Activated CD4-positive, alpha-beta T cell treated with anti-CD3 and anti-CD28 coated beads, Interleukin-2, amount 10 ng/mL, durations not matched to agents 24 days and 14 days (primary cell): Measurements from ENCODE around the gene SCAF11. TPM values are rescaled to one million over a fixed set of nuclear protein-coding genes. Genes with fewer than 3 reads are reported as not detected.

Source experiments
- DNase-seq: peaks from one replicate; pipeline ENCODE4 v3.0.0; 2022
- H3K27ac Mint-ChIP-seq: one replicate; pipeline ENCODE4 v1.8.0; 2022; ENCODE audit warnings: mild to moderate bottlenecking, mixed read lengths
- H3K27me3 Mint-ChIP-seq: one replicate; pipeline ENCODE4 v1.8.0; 2022; ENCODE audit warnings: mixed read lengths
- H3K36me3 Mint-ChIP-seq: one replicate; pipeline ENCODE4 v1.8.0; 2022; ENCODE audit warnings: low read depth, mild to moderate bottlenecking, mixed read lengths
- H3K4me1 Mint-ChIP-seq: one replicate; pipeline ENCODE4 v1.8.0; 2021; ENCODE audit warnings: mixed read lengths
- H3K4me3 Mint-ChIP-seq: one replicate; pipeline ENCODE4 v1.8.0; 2022; ENCODE audit warnings: mild to moderate bottlenecking, moderate library complexity, mixed read lengths
- H3K9me3 Mint-ChIP-seq: one replicate; pipeline ENCODE4 v1.8.0; 2021; ENCODE audit warnings: mixed read lengths
- intact Hi-C: fragments of 100-400 bp; cut with micrococcal nuclease; formaldehyde crosslinking; loops from one replicate; pipeline ENCODE4 v1.15.1; 2023
- total RNA-seq: library from RNA; stranded (reverse); gene quantifications from 2 replicates; pipeline ENCODE4 v1.2.3, GENCODE V29; 2022

Gene SCAF11
- total RNA-seq, 1 donor from 2014 or later, result 140 TPM

DNA sequence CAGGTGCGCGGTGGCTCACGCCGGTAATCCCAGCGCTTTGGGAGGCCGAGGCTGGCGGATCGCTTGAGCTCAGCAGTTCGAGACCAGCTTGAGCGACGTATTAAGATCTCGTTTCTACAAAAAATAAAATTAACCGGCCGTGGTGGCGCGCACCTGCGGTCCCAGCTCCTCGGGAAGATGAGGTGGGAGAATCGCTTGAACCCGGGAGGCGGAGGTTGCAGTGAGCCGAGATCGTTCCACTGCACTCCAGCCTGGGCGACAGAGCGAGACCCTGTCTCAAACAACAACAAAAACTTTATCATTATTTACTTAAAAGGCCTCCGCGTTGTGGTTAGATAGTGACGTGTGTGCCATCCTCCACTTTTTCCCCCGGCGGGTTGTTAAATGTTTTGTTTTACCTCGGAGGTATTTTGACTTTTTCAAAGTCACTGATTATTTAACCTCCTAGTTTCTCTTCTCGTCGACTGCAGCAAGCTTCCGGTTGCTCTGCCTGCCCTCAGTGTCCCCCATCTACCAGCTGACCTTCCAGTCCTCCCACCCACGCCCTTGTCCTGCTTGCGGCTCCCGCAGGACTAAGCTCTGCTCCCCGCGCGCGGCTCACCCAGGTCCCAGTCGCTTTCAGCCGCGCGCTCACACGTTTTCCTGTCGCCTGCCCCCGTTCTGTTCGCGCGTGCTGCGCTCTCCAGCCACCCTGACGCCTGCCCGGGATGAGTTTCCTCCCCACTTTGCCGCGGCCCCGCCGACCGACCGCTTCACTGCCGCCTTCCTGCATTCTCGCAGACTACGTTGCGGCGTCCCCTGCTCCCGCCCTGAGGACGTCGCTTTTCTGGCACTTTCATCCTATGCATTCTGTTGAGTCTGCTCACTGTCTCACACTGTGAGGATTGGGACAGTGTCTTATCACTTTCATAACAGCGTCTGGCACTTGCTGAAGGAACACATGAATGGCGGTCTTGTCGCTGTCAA lies 1.2 kb upstream of the SCAF11 start:
- H3K27me3 Mint-ChIP-seq, result peaks cover 6% of the 10 kb centered on the region
- no peaks in the 10 kb centered on the region for H3K9me3 Mint-ChIP-seq
- H3K4me3 Mint-ChIP-seq, result peak overlapping the region; percentile 96
- H3K36me3 Mint-ChIP-seq, result peaks cover 22% of the 10 kb centered on the region
- intact Hi-C loops, result loop anchor here (2.0 to 10.0 kb wide), 7 partner anchors 219 to 1373 kb away; partner anchors contain the start of gene ANO6
- H3K4me1 Mint-ChIP-seq, result peaks cover 33% of the 10 kb centered on the region
- DNase-seq, result peak; percentile 92
- peak overlapping the region; percentile 99 for H3K27ac Mint-ChIP-seq

DNA sequence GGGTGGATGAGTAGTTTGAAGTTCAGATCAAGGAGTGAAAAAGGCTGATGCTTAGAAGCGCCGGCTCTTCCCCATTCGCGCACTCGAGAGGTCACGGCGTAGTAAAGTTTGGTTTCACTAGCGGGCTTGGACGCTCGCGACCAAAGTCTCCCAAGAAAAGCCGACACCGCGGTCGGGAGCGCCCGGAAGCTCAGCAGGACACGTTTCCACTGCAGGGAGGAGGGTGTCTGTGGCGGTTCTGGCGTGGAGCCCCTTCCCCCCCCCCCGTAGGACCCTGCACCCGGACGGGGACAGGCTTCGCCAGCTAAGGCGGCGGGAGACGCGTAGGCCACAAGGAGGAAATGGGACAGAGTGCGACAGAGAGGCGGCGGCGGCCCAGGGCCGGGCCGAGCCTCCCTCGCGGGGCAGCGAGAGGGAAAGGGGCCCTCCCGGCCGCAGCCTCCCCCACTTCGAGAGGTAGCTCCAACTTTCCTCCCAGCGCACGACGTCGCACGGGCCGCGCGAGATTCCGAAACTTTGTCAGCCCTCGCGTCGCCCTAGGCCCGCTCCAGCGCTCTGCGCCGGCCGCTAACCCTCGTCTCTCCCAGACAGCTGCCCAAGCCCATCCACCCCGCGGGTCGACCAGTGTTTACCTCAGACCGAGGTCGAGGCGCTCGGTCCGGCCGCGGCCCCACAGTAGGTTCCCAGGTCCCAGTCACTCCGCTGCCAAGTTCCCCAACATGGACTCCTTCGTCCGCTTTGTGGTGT lies 480 bp downstream of the SCAF11 start:
- H3K27ac Mint-ChIP-seq, result peak overlapping the region; percentile 99
- peaks cover 37% of the 10 kb centered on the region for H3K36me3 Mint-ChIP-seq
- DNase-seq, result peak; percentile 89
- intact Hi-C loops, result loop anchor here (1.0 to 10.0 kb wide), 11 partner anchors 221 to 1375 kb away; partner anchors contain the start of gene ANO6
- peaks cover 4% of the 10 kb centered on the region for H3K9me3 Mint-ChIP-seq
- peaks cover 48% of the 10 kb centered on the region for H3K4me1 Mint-ChIP-seq
- peak overlapping the region; percentile 96 for H3K4me3 Mint-ChIP-seq
- peaks cover 4% of the 10 kb centered on the region for H3K27me3 Mint-ChIP-seq

DNA sequence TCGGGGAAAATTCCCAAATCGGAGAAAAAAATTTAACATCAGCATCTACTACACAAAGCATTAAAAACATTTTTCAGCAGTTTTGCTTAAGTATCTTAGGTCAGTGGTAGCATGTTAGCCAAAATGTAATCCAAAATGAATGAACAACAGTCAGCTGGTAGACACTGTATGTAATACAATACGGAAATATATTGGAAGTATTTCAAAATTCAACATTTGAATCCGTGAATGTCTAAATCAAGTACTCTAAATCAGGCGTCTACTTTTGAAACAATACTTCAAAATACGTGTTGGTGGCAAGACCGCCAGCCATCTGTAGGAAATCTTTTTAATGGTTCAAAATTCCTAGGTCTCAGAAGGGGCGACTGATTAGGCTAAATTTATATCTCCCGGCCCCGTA lies 1.1 kb downstream of the SCAF11 start:
- Mint-ChIP-seq H3K36me3 (peaks cover 42% of the 10 kb centered on the region), H3K4me1 (peaks cover 53% of the 10 kb centered on the region), H3K9me3 (peaks cover 4% of the 10 kb centered on the region), H3K27me3 (no peaks in the 10 kb centered on the region), H3K27ac (peak overlapping the region; percentile 99), H3K4me3 (peak overlapping the region; percentile 96)
- intact Hi-C loops, result no loop called here
- no peak for DNase-seq

DNA sequence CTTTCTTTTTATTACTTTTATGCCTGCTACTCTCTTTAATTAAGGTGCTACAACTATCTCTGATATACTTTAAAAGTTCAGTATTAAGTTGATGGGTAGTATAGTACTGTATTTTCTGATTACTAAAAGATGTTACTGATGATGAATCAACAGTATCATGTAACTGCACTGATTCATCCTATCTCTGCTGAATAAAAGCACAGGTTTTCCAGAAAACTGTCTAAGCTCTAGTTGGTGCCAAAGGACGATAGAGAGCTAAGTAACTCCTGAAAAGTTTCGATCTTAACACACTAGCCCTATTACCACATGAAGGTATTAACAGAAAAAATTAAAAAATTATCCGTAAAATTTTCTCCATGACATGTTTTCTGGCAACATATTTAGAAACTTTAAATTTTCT lies 2.1 kb downstream of the SCAF11 start:
- Mint-ChIP-seq H3K27me3 (no peaks in the 10 kb centered on the region), H3K27ac (no peak overlapping the region), H3K4me1 (peaks cover 58% of the 10 kb centered on the region), H3K36me3 (peaks cover 45% of the 10 kb centered on the region), H3K9me3 (peaks cover 4% of the 10 kb centered on the region), H3K4me3 (peak overlapping the region; percentile 96)
- intact Hi-C loops, result no loop called here
- DNase-seq, result peak; percentile 44

DNA sequence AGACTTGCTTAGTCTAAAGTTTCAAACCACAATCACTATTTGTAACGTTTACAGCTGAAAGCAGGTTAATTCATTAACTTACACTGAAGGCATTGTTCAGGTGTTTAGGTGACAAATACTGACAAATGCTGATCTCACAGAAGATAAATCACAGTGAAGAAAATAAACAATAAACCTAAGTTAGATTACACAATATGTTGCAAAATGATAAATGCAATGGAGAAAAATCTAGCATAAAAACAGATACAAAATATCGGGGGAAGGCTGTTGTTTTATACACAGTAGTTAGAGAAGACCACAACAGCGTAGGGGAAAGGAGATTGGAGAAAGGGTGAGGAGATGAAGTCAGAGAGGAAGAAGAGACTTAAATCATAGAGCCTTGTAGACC lies 3.0 kb downstream of the SCAF11 start:
- H3K9me3 Mint-ChIP-seq, result peaks cover 4% of the 10 kb centered on the region
- peak; percentile 35 for DNase-seq
- peak overlapping the region; percentile 14 for H3K27ac Mint-ChIP-seq
- peak overlapping the region; percentile 96 for H3K4me3 Mint-ChIP-seq
- peaks cover 63% of the 10 kb centered on the region for H3K4me1 Mint-ChIP-seq
- no peaks in the 10 kb centered on the region for H3K27me3 Mint-ChIP-seq
- intact Hi-C loops, result no loop called here
- H3K36me3 Mint-ChIP-seq, result peaks cover 50% of the 10 kb centered on the region

DNA sequence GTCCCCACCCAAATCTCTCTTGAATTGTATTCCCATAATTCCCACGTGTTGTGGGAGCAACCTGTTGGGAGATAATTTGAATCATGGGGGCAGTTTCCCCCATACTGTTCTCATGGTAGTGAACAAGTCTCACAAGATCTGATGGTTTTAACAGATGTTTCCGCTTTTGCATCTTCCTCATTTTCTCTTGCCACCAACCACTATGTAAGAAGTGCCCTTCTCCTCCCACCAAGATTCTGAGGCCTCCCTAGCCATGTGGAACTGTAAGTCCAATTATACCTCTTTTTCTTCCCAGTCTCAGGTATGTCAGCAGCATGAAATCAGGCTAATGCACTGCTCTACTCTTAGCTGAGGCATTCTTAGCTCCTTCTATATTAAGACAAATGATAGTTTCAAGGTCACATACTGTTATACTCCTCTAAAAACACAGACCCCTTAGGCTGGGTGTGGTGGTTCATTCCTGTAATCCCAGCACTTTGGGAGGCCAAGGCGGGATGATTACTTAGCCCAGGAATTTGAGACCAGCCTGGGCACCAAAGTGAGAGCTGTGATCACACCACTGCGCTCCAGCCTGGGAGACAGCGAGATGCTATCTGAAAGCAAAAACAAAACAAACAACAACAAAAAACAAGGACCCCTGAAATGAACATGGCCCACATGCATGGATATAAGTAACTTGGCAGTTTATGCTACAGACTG lies 3.6 kb downstream of the SCAF11 start:
- Mint-ChIP-seq H3K4me1 (peaks cover 60% of the 10 kb centered on the region), H3K27me3 (no peaks in the 10 kb centered on the region), H3K4me3 (peak overlapping the region; percentile 1), H3K36me3 (peaks cover 51% of the 10 kb centered on the region), H3K27ac (peak overlapping the region; percentile 16), H3K9me3 (peaks cover 4% of the 10 kb centered on the region)
- intact Hi-C loops, result no loop called here
- no peak for DNase-seq

DNA sequence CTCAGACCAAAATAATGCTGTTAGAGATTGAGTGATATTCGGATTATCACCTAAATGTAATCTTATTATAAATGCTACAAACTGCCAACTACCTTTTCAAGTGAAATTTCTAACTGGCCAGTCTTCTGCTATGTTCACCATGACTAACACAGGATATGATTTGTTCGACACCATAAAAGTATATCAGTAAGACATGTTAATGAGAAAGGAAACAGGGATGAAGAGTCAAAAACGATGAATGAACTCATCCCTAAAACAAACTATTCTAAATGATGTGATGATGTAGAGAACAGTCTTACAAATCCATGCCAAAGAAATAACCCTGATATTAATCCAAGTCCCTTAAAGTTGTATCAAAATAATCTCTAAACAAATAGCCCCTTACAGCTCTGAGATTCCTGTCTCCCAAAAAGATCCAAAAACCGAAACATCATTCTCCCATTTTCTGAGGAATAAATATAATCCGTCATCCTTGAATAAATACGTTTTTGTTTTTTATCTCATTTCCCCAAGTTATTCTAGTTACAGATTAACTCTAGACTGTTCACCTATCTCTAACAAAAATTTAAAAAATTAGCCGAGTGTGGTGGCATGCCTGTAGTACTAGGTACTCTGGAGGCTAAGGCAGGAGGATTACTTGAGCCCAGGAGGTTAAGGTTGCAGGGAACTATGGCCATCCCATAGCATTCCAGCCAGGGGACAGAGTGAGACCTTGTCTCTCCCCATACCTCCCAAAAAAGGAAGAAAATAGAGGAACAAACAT lies 9.1 kb downstream of the SCAF11 start:
- Mint-ChIP-seq H3K4me1 (peaks cover 65% of the 10 kb centered on the region), H3K27ac (no peak overlapping the region), H3K27me3 (no peaks in the 10 kb centered on the region), H3K36me3 (peaks cover 40% of the 10 kb centered on the region), H3K9me3 (peaks cover 4% of the 10 kb centered on the region), H3K4me3 (no peak overlapping the region)
- intact Hi-C loops, result no loop called here
- DNase-seq, result no peak

DNA sequence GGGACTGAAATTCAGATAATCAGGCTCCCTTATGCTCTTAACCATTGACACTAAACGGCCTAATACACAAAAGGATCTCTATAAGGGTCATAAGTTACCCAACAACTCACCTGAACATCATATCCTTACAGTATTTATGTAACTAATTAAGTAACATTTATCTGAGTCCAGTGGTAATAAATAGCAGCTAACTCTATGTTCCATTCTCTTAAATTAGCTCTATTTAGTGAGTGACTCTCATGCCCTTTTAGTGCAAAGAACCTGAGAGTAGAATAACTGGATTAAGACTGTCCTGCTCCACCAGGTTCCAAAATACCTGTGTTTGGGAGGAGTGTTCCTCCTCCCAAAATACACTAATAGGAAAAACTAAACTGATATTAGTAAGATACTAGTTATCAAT lies 9.8 kb downstream of the SCAF11 start:
- H3K27ac Mint-ChIP-seq, result no peak overlapping the region
- H3K36me3 Mint-ChIP-seq, result peaks cover 34% of the 10 kb centered on the region
- H3K4me1 Mint-ChIP-seq, result peaks cover 58% of the 10 kb centered on the region
- no peak for DNase-seq
- no peak overlapping the region for H3K4me3 Mint-ChIP-seq
- H3K9me3 Mint-ChIP-seq, result peaks cover 4% of the 10 kb centered on the region
- intact Hi-C loops, result no loop called here
- no peaks in the 10 kb centered on the region for H3K27me3 Mint-ChIP-seq

DNA sequence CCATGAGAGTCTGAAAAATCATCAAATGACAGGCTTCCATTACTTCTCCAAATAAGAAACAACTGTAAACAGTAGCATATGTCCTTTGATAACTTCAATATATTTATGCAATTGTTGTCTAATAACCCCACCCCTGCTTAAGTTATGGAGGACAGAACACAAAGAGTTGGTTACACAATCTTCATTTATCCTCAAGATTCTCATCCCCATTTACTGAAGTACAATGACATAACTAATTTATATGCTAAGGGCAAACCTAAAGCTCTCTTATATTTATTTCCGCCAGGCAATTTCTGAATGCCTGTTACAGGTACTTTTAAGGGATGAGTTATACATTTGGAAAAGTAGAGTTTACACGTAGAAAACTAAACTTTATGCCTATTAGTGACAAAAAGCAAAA lies 12.3 kb downstream of the SCAF11 start:
- Mint-ChIP-seq H3K36me3 (peaks cover 42% of the 10 kb centered on the region), H3K27me3 (no peaks in the 10 kb centered on the region), H3K9me3 (peaks cover 5% of the 10 kb centered on the region), H3K4me3 (no peak overlapping the region), H3K27ac (no peak overlapping the region), H3K4me1 (peaks cover 53% of the 10 kb centered on the region)
- no peak for DNase-seq
- intact Hi-C loops, result no loop called here

DNA sequence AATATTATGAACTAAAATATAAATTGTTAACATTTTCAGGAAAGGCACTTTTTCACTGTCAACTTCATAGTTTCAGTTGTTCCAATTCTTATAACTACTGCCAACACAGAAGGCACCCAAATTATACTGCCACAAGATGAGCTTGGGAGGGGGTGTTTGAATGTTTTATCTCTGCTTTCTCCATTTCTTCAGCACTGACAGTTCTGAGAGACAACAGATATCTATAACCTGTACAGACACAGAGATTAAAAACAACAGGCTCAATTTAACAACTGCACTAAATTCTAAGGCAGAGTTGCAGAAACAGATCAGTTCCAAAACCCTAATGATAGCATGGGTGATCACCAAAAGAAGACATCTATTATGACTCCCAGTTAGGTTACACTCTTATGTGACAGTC lies 12.8 kb downstream of the SCAF11 start:
- Mint-ChIP-seq H3K27ac (no peak overlapping the region), H3K36me3 (peaks cover 41% of the 10 kb centered on the region), H3K4me3 (no peak overlapping the region), H3K4me1 (peaks cover 52% of the 10 kb centered on the region), H3K27me3 (no peaks in the 10 kb centered on the region), H3K9me3 (peaks cover 5% of the 10 kb centered on the region)
- DNase-seq, result no peak
- intact Hi-C loops, result no loop called here

DNA sequence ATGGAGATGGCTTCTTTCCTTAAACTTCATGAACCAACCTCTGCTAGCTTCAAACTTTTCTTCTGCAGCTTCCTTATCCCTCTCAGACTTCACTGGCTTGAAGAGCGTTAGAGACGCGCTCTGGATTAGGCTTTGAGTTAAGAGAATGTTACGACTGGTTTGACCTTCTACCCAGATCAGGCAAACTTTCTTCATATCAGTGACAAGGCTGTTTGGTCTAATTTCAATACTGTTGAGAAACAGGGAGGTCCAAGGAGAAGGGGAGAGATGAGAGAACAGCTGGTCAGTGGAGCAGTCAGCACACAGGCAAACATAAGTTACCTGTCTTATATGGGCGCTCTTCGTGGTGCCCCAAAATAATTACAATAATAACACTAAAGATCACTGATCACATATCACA lies 14.9 kb downstream of the SCAF11 start:
- H3K27me3 Mint-ChIP-seq, result no peaks in the 10 kb centered on the region
- no peak for DNase-seq
- H3K36me3 Mint-ChIP-seq, result peaks cover 48% of the 10 kb centered on the region
- no peak overlapping the region for H3K4me3 Mint-ChIP-seq
- H3K27ac Mint-ChIP-seq, result no peak overlapping the region
- peaks cover 5% of the 10 kb centered on the region for H3K9me3 Mint-ChIP-seq
- intact Hi-C loops, result no loop called here
- peaks cover 52% of the 10 kb centered on the region for H3K4me1 Mint-ChIP-seq

DNA sequence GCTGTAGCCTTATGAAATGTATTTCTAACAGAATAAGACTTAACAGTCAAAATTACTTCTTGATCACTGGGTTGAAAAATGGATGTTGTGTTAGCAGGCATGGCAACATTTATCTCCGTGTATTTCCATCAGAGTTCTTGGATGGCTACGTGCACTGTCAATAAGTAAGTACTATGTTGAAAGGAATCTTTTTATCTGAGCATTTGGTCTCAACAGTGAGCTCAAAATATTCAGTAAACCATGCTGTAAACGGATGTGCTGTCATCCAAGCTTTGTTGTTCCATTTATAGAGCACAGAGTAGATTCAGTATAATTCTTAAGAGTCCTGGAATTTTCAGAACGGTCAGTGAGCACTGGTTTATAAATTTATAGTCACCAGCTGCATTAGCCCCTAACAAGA lies 15.5 kb downstream of the SCAF11 start:
- Mint-ChIP-seq H3K4me1 (peaks cover 50% of the 10 kb centered on the region), H3K4me3 (no peak overlapping the region), H3K9me3 (peaks cover 9% of the 10 kb centered on the region), H3K36me3 (peaks cover 51% of the 10 kb centered on the region), H3K27me3 (no peaks in the 10 kb centered on the region), H3K27ac (no peak overlapping the region)
- DNase-seq, result no peak
- intact Hi-C loops, result no loop called here

DNA sequence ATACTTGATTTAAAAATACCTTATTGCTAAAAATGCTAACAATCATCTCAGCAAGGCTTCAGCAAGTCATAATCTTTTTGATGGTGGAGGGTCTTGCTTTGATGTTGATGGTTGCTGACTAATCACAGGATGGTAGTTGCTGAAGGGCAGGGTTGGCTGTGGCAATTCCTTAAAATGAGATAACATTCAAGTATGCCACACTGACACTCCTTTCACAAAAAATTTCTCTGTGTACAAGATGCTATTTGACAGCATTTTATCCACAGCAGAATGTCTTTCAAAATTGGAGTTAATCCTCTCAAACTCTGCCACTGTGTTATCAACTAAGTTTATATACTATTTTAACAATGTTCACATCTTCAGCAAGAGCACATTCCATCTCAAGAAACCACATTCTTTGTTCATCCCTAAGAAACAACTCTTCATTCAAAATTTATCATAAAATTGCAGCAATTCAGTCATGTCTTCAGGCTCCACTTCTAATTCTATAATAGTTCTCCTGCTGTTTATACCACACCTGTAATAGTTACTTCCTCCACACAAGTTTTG lies 16.1 kb downstream of the SCAF11 start:
- H3K27me3 Mint-ChIP-seq, result no peaks in the 10 kb centered on the region
- H3K9me3 Mint-ChIP-seq, result peaks cover 9% of the 10 kb centered on the region
- H3K4me1 Mint-ChIP-seq, result peaks cover 47% of the 10 kb centered on the region
- no peak overlapping the region for H3K4me3 Mint-ChIP-seq
- H3K36me3 Mint-ChIP-seq, result peaks cover 51% of the 10 kb centered on the region
- intact Hi-C loops, result no loop called here
- no peak for DNase-seq
- H3K27ac Mint-ChIP-seq, result no peak overlapping the region
